ENCODE results near the gene GLIPR2. TPM values are rescaled to one million over a fixed set of nuclear protein-coding genes. Genes with fewer than 3 reads are reported as not detected.
"Not testable (repeated sequence)": the region's sequence is repeated elsewhere in the genome, so short reads cannot be mapped to it uniquely, and the experiment has no call there.

GLIPR2 gene
- total and polyA plus RNA-seq, 4 donors: 30.6 to 56.1 (median 41.6) TPM

- Histone ChIP-seq H3K4me3 (ENCODE audit: low read depth, low read length) (no peak overlapping the region), H3K27me3 (ENCODE audit: control insufficient read depth, insufficient read depth, low read length) (no peaks in the 10 kb centered on the region), H3K4me1 (ENCODE audit: control insufficient read depth, insufficient read depth, low read length) (no peaks in the 10 kb centered on the region), H3K9me3 (ENCODE audit: control insufficient read depth, insufficient read depth, low read length) (no peaks in the 10 kb centered on the region), H3K36me3 (ENCODE audit: control insufficient read depth, insufficient read depth, low read length) (peaks cover 37% of the 10 kb centered on the region), H3K27ac (ENCODE audit: low read depth, low read length) (no peak overlapping the region)
- WGBS (ENCODE audit: insufficient coverage): 82% methylated on average over 4 of the region's 4 CpGs
- no peak for DNase-seq (ENCODE audit: low read depth in 4 of 6, low spot score in 6 of 6)
Observed at GRCh38 chr9:36120705-36121104, 15.8 kb upstream of the GLIPR2 start.

- WGBS (ENCODE audit: insufficient coverage): 100% methylated on average over 4 of the region's 7 CpGs
- DNase-seq (ENCODE audit: low read depth in 4 of 6, low spot score in 6 of 6): no peak
- Histone ChIP-seq H3K36me3 (ENCODE audit: control insufficient read depth, insufficient read depth, low read length) (peaks cover 30% of the 10 kb centered on the region), H3K4me1 (ENCODE audit: control insufficient read depth, insufficient read depth, low read length) (no peaks in the 10 kb centered on the region), H3K4me3 (ENCODE audit: low read depth, low read length) (no peak overlapping the region), H3K27me3 (ENCODE audit: control insufficient read depth, insufficient read depth, low read length) (no peaks in the 10 kb centered on the region), H3K27ac (ENCODE audit: low read depth, low read length) (no peak overlapping the region), H3K9me3 (ENCODE audit: control insufficient read depth, insufficient read depth, low read length) (no peaks in the 10 kb centered on the region)
Observed at GRCh38 chr9:36121971-36122370, 14.6 kb upstream of the GLIPR2 start.

GRCh38 chr9:36123515-36123914, 13.0 kb upstream of the GLIPR2 start:
- H3K4me3 ChIP-seq (ENCODE audit: low read depth, low read length): no peak overlapping the region
- H3K9me3 ChIP-seq (ENCODE audit: control insufficient read depth, insufficient read depth, low read length): no peaks in the 10 kb centered on the region
- H3K27me3 ChIP-seq (ENCODE audit: control insufficient read depth, insufficient read depth, low read length): no peaks in the 10 kb centered on the region
- H3K4me1 ChIP-seq (ENCODE audit: control insufficient read depth, insufficient read depth, low read length): no peaks in the 10 kb centered on the region
- WGBS (ENCODE audit: insufficient coverage): no CpG with 5 or more reads among the region's 2 CpGs
- no peak for DNase-seq (ENCODE audit: low read depth in 4 of 6, low spot score in 6 of 6)
- H3K36me3 ChIP-seq (ENCODE audit: control insufficient read depth, insufficient read depth, low read length): peaks cover 22% of the 10 kb centered on the region
- H3K27ac ChIP-seq (ENCODE audit: low read depth, low read length): no peak overlapping the region

- 88% methylated on average over 8 of the region's 10 CpGs for WGBS (ENCODE audit: insufficient coverage)
- no peak for DNase-seq (ENCODE audit: low read depth in 4 of 6, low spot score in 6 of 6)
- Histone ChIP-seq H3K36me3 (ENCODE audit: control insufficient read depth, insufficient read depth, low read length) (peaks cover 19% of the 10 kb centered on the region), H3K4me1 (ENCODE audit: control insufficient read depth, insufficient read depth, low read length) (no peaks in the 10 kb centered on the region), H3K27ac (ENCODE audit: low read depth, low read length) (no peak overlapping the region), H3K4me3 (ENCODE audit: low read depth, low read length) (no peak overlapping the region), H3K9me3 (ENCODE audit: control insufficient read depth, insufficient read depth, low read length) (no peaks in the 10 kb centered on the region), H3K27me3 (ENCODE audit: control insufficient read depth, insufficient read depth, low read length) (no peaks in the 10 kb centered on the region)
Observed at GRCh38 chr9:36125062-36125855, 11.3 kb upstream of the GLIPR2 start.

GRCh38 chr9:36126016-36126730, 10.4 kb upstream of the GLIPR2 start:
- H3K27ac ChIP-seq (ENCODE audit: low read depth, low read length): no peak overlapping the region
- no peaks in the 10 kb centered on the region for H3K27me3 ChIP-seq (ENCODE audit: control insufficient read depth, insufficient read depth, low read length)
- H3K9me3 ChIP-seq (ENCODE audit: control insufficient read depth, insufficient read depth, low read length): no peaks in the 10 kb centered on the region
- H3K36me3 ChIP-seq (ENCODE audit: control insufficient read depth, insufficient read depth, low read length): peaks cover 14% of the 10 kb centered on the region
- WGBS (ENCODE audit: insufficient coverage): 77% methylated on average over 5 of the region's 7 CpGs
- no peak overlapping the region for H3K4me3 ChIP-seq (ENCODE audit: low read depth, low read length)
- H3K4me1 ChIP-seq (ENCODE audit: control insufficient read depth, insufficient read depth, low read length): no peaks in the 10 kb centered on the region
- DNase-seq (ENCODE audit: low read depth in 4 of 6, low spot score in 6 of 6): no peak

GRCh38 chr9:36127652-36128244, 8.8 kb upstream of the GLIPR2 start:
- no peak overlapping the region for H3K27ac ChIP-seq (ENCODE audit: low read depth, low read length)
- WGBS (ENCODE audit: insufficient coverage): 80% methylated on average over 2 of the region's 5 CpGs

GRCh38 chr9:36128349-36128748, 8.2 kb upstream of the GLIPR2 start:
- H3K4me3 ChIP-seq (ENCODE audit: low read depth, low read length): no peak overlapping the region
- H3K27me3 ChIP-seq (ENCODE audit: control insufficient read depth, insufficient read depth, low read length): peaks cover 2% of the 10 kb centered on the region
- H3K9me3 ChIP-seq (ENCODE audit: control insufficient read depth, insufficient read depth, low read length): no peaks in the 10 kb centered on the region
- no peak overlapping the region for H3K27ac ChIP-seq (ENCODE audit: low read depth, low read length)
- no peak for DNase-seq (ENCODE audit: low read depth in 4 of 6, low spot score in 6 of 6)
- WGBS (ENCODE audit: insufficient coverage): 57% methylated on average over 7 of the region's 8 CpGs
- no peaks in the 10 kb centered on the region for H3K36me3 ChIP-seq (ENCODE audit: control insufficient read depth, insufficient read depth, low read length)
- H3K4me1 ChIP-seq (ENCODE audit: control insufficient read depth, insufficient read depth, low read length): no peaks in the 10 kb centered on the region

More at GRCh38 chr9:36127652-36128244, 8.8 kb upstream of the GLIPR2 start:
- Histone ChIP-seq H3K4me3 (ENCODE audit: low read depth, low read length) (no peak overlapping the region), H3K36me3 (ENCODE audit: control insufficient read depth, insufficient read depth, low read length) (peaks cover 2% of the 10 kb centered on the region), H3K9me3 (ENCODE audit: control insufficient read depth, insufficient read depth, low read length) (no peaks in the 10 kb centered on the region), H3K27me3 (ENCODE audit: control insufficient read depth, insufficient read depth, low read length) (no peaks in the 10 kb centered on the region), H3K4me1 (ENCODE audit: control insufficient read depth, insufficient read depth, low read length) (no peaks in the 10 kb centered on the region)
- no peak for DNase-seq (ENCODE audit: low read depth in 4 of 6, low spot score in 6 of 6)

- 91% methylated on average over 10 of the region's 12 CpGs for WGBS (ENCODE audit: insufficient coverage)
- DNase-seq (ENCODE audit: low read depth in 4 of 6, low spot score in 6 of 6): no peak
- no peak overlapping the region for H3K4me3 ChIP-seq (ENCODE audit: low read depth, low read length)
- no peak overlapping the region for H3K27ac ChIP-seq (ENCODE audit: low read depth, low read length)
- no peaks in the 10 kb centered on the region for H3K36me3 ChIP-seq (ENCODE audit: control insufficient read depth, insufficient read depth, low read length)
- H3K9me3 ChIP-seq (ENCODE audit: control insufficient read depth, insufficient read depth, low read length): no peaks in the 10 kb centered on the region
- no peaks in the 10 kb centered on the region for H3K4me1 ChIP-seq (ENCODE audit: control insufficient read depth, insufficient read depth, low read length)
- H3K27me3 ChIP-seq (ENCODE audit: control insufficient read depth, insufficient read depth, low read length): peaks cover 2% of the 10 kb centered on the region
Observed at GRCh38 chr9:36129139-36129538, 7.4 kb upstream of the GLIPR2 start.

- H3K27ac ChIP-seq (ENCODE audit: low read depth, low read length); H3K36me3 ChIP-seq (ENCODE audit: control insufficient read depth, insufficient read depth, low read length); H3K9me3 ChIP-seq (ENCODE audit: control insufficient read depth, insufficient read depth, low read length); H3K4me3 ChIP-seq (ENCODE audit: low read depth, low read length); DNase-seq (ENCODE audit: low read depth in 4 of 6, low spot score in 6 of 6); H3K4me1 ChIP-seq (ENCODE audit: control insufficient read depth, insufficient read depth, low read length): not testable (repeated sequence)
- H3K27me3 ChIP-seq (ENCODE audit: control insufficient read depth, insufficient read depth, low read length): peaks cover 11% of the 10 kb centered on the region
- 88% methylated on average over 6 of the region's 7 CpGs for WGBS (ENCODE audit: insufficient coverage)
Observed at GRCh38 chr9:36131666-36132065, 4.9 kb upstream of the GLIPR2 start.

Data from spinal cord (tissue), 10 donors.